GM19193 (cell line): ENCODE data around the gene C6orf163.

Experiments used
- POLR2A ChIP-seq: IDR thresholded peaks from 4 replicates; pipeline ENCODE4 v1.6.1; 2011; ENCODE audit not compliant: insufficient read depth, insufficient read length; ENCODE audit errors: extremely low read depth

Gene C6orf163

DNA sequence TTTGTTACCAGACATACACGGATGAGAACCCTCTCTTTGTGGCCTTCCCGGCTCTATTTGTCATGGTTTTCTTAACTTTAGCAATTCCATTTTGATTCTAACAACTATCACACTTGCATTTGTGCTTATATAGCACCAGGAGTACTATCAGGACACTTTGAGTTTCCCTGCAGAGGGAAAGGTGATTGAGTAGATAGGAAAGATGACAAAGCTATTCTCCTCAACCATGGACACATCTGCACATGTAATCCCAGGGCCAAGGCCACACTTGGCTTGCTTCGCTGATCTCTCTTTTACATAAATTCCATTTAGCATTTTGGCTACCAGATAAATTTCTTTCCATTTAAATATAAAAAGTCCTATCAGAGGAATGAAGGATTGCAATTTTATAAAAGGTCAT is 39.8 kb downstream of the C6orf163 start:
- TF ChIP-seq POLR2A: no peak

DNA sequence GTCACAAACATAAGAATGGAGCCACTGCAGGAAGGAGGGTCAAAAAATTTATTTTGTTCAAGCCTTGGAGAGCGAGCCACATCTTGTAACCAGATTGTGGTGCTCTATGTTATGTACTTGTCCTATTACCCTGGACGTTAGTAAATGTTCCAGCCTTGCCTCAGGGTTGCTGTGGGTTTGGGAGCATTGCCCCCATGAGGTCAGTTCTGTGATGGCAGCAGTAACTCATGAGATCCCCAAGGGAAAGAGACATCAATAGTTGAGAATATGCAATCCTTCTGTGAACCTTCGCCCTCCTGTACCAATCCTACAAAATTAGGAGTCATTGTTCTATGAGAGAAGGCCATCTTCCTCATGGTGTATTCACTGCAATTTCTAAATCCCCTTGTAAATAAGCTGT is 46.7 kb downstream of the C6orf163 start:
- no peak for TF ChIP-seq POLR2A

- no peak for TF ChIP-seq POLR2A
These were observed 48.5 kb downstream of the C6orf163 start for GRCh38 chr6:87393026-87393622.

DNA sequence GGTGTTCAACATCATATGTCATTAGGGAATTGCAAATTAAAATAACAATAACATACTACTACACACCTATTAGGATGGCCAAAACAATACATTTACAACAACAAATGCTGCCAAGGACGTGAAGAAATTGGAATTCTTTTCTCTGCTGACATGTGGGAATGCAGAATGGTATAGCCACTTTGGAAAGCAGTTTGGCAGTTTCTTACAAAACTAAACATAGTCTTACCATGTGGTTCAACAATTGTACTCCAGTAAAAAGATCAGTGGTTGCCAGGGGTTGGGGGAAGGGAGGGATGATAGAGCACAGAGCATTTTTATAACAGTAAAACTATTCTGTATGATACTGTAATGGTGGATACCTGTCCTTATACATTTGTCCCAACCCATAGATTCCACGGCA is 50.8 kb downstream of the C6orf163 start:
- TF ChIP-seq POLR2A: no peak

- no peak for TF ChIP-seq POLR2A
These were observed 52.2 kb downstream of the C6orf163 start for GRCh38 chr6:87396595-87397392.

GRCh38 chr6:87397656-87398055 is 53.0 kb downstream of the C6orf163 start:
- TF ChIP-seq POLR2A: no peak

- TF ChIP-seq POLR2A: no peak
These were observed 57.2 kb downstream of the C6orf163 start for GRCh38 chr6:87401832-87402231.

- no peak for TF ChIP-seq POLR2A
These were observed 62.9 kb downstream of the C6orf163 start for GRCh38 chr6:87407561-87407900.

GRCh38 chr6:87407901-87408720 is 63.5 kb downstream of the C6orf163 start, which contains the start of gene CFAP206:
Gene CFAP206 (plus strand): TSS chr6:87407972. CDS start chr6:87409840, 1,868 bp downstream.
- no peak for TF ChIP-seq POLR2A

DNA sequence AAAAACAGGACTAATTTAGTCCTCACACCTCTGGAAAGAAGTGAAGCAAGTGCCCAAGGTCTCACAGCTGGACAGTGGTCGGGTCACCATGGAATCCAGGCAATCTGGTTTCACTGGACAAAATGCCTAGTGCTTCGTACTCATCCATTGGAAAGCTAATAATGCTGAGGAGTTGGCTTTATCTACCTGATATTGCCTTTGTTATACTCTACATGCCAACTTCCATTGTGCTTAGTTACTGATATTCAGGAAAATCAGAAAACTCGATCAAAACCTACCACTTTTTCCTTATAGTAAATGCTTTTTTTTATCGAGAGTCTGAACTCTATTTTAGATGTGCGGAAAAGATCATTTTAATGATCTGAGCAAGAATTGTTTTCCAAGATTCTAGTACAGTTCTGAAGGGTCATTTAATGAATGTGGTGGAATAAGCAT is 64.1 kb downstream of the C6orf163 start:
- TF ChIP-seq POLR2A: no peak
